Aorta (tissue), 5 donors: ENCODE measurements around the gene TENM4. TPM values are rescaled to one million over a fixed set of nuclear protein-coding genes. Genes with fewer than 3 reads are reported as not detected.
A peak's percentile ranks its signal among the peaks of the same experiment; 100 is the strongest.

Experiments used
- ATAC-seq: fragments of 200-7000 bp; cut with Tn5 transposase; one replicate; pipeline ENCODE4 v1.9.1; 2022; ENCODE audit warnings: moderate library complexity; ENCODE audit not compliant: low FRiP score
- DNase-seq, 2 donors: peaks; one replicate each; pipeline ENCODE4 v3.0.0-alpha.2; 2020
- H3K27ac ChIP-seq, 2 donors: one replicate each; pipeline ENCODE4 v1.5.1; 2013; ENCODE audit warnings: low read length in 2 of 2, mild to moderate bottlenecking in 2 of 2, moderate library complexity in 2 of 2, control low read depth in 1 of 2, inconsistent platforms in 1 of 2, low read depth in 1 of 2
- H3K27me3 ChIP-seq, 2 donors: one replicate each; pipeline ENCODE4 v1.6.1; 2013; ENCODE audit warnings: control low read depth in 1 of 2, low read length in 1 of 2, mild to moderate bottlenecking in 1 of 2, moderate library complexity in 1 of 2; ENCODE audit not compliant: insufficient read depth in 2 of 2, control insufficient read depth in 1 of 2
- H3K36me3 ChIP-seq, 2 donors: one replicate each; pipeline ENCODE4 v1.6.1; 2013; ENCODE audit warnings: control low read depth in 1 of 2, low read length in 1 of 2, mild to moderate bottlenecking in 1 of 2; ENCODE audit not compliant: insufficient read depth in 2 of 2, control insufficient read depth in 1 of 2
- H3K4me1 ChIP-seq, 2 donors: one replicate each; pipeline ENCODE4 v1.6.1; 2013; ENCODE audit warnings: low read length in 2 of 2, control low read depth in 1 of 2, mild to moderate bottlenecking in 1 of 2, moderate library complexity in 1 of 2; ENCODE audit not compliant: insufficient read depth in 2 of 2, control insufficient read depth in 1 of 2
- H3K4me3 ChIP-seq, 2 donors: one replicate each; pipeline ENCODE4 v1.5.1; 2013; ENCODE audit warnings: low read length in 2 of 2, control low read depth in 1 of 2, mild to moderate bottlenecking in 1 of 2
- H3K9me3 ChIP-seq: one replicate; pipeline ENCODE4 v1.6.1; 2013; ENCODE audit warnings: mild to moderate bottlenecking, low read length; ENCODE audit not compliant: control insufficient read depth
- WGBS, 2 donors: extraction: QIAGEN DNeasy Blood & Tissue Kit; methylation state at CpG; one replicate each; pipeline ENCODE4 v1.1.7; 2013; 5-methylcytosine and 5-hydroxymethylcytosine counted together
- intact Hi-C, 2 donors: fragments of 100-400 bp; cut with DNase I; formaldehyde crosslinking; loops; one replicate each; pipeline versions ENCODE4 v1.14.2 to v1.15.0; 2022
- polyA plus RNA-seq, 2 donors: library from polyadenylated mRNA; stranded (reverse); fragments of 200-250 nt; gene quantifications; one replicate each; pipeline ENCODE4 v1.2.3, GENCODE V29; 2013
- total RNA-seq, 2 donors: library from RNA; stranded (reverse); fragmentation: NEBNext Ultra II Directional; extraction: Animal tissue kit (Norgen Biotek cat#: 25700); gene quantifications; one replicate each; pipeline ENCODE4 v1.2.1, GENCODE V29; 2021
- donor health status: healthy with polysubstance abuse.
- donor health status: Bipolar disorder and iron deficiency.
- donor health status: DM: no; HTN: no; CAD: no.
- donor health status: DM: no; HTN: no; CAD: no.
- donor health status: DM: yes; HTN: yes; CAD: no.

The TENM4 gene
- total and polyA plus RNA-seq, 4 donors = 0.20 to 9.1 (median 2.5) TPM

GRCh38 chr11:79409330-79409729 is 31.5 kb downstream of the TENM4 start:
- no peak for DNase-seq
- Histone ChIP-seq H3K4me1 (peaks cover 0 to 7% of the 10 kb centered on the region in 2 donors), H3K9me3 (no peaks in the 10 kb centered on the region), H3K27ac (no peak overlapping the region), H3K4me3 (no peak overlapping the region), H3K27me3 (no peaks in the 10 kb centered on the region), H3K36me3 (no peaks in the 10 kb centered on the region)
- intact Hi-C loops = no loop called here
- no peak for ATAC-seq
- WGBS, 2 donors = 74 to 91% methylated on average over 6 of the region's 6 CpGs

- H3K9me3 ChIP-seq = no peaks in the 10 kb centered on the region
- no peaks in the 10 kb centered on the region for H3K36me3 ChIP-seq
- intact Hi-C loops = no loop called here
- 84 to 90% methylated on average over 5 of the region's 5 CpGs for WGBS, 2 donors
- H3K27me3 ChIP-seq = no peaks in the 10 kb centered on the region
- H3K4me1 ChIP-seq = no peaks in the 10 kb centered on the region
- no peak overlapping the region for H3K4me3 ChIP-seq
- DNase-seq (no peak), ATAC-seq (no peak)
- no peak overlapping the region for H3K27ac ChIP-seq
Measured at GRCh38 chr11:79406376-79406775, 34.5 kb downstream of the TENM4 start.

DNA sequence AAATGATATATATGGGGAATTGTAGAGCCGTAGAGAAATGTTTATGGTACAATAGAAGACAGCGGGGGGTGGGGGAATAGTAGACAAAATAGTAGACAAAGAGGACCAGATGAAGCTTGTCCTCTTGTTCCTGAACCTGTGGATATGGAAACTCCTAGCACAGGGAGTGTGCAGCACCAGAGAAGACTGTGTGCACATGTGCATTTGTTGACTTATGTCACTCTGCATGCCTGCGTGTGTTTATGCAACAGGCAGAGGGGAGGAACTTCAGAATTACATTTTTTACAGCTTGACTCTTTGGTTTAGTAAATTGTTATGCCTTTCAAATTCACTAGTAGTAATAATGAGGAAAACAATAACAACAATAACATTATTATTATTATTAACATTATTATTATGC is 36.0 kb downstream of the TENM4 start:
- Histone ChIP-seq H3K9me3 (no peaks in the 10 kb centered on the region), H3K36me3 (no peaks in the 10 kb centered on the region), H3K27ac (no peak overlapping the region), H3K4me1 (no peaks in the 10 kb centered on the region), H3K4me3 (no peak overlapping the region), H3K27me3 (no peaks in the 10 kb centered on the region)
- intact Hi-C loops = loop anchor here (5.0 kb wide), 2 partner anchors 37 to 87 kb away; partner anchors contain the start of gene TENM4 (in 2 of the 2)
- ATAC-seq (no peak), DNase-seq (no peak)
- WGBS, 2 donors = 64 to 73% methylated on average over 3 of the region's 3 CpGs

DNA sequence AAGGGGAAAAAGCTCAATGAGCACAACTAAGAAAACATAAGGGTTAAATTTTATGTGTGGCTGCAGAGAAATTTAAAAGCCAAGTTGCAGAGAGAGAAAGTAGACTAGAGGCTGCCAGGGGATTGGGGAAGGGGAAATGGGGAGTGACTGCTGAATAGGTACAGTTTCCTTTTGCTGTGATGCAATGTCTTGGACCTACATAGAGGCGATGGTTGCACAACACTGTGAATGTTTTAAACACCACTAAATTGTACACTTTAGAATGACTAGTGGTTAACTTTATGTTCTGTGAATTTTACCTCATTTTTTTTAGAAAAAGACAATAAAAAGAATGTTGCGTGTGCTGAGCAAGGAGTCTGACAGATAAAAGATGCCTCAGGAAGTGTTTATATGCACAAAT is 36.5 kb downstream of the TENM4 start:
- DNase-seq = no peak
- WGBS, 2 donors = 80 to 90% methylated on average over 2 of the region's 2 CpGs
- H3K4me1 ChIP-seq = no peaks in the 10 kb centered on the region
- ATAC-seq = no peak
- H3K27me3 ChIP-seq = no peaks in the 10 kb centered on the region
- intact Hi-C loops = loop anchor here (5.0 kb wide), 2 partner anchors 38 to 88 kb away; partner anchors contain the start of gene TENM4 (in 2 of the 2)
- no peak overlapping the region for H3K27ac ChIP-seq
- no peaks in the 10 kb centered on the region for H3K36me3 ChIP-seq
- H3K4me3 ChIP-seq = no peak overlapping the region
- H3K9me3 ChIP-seq = no peaks in the 10 kb centered on the region

DNA sequence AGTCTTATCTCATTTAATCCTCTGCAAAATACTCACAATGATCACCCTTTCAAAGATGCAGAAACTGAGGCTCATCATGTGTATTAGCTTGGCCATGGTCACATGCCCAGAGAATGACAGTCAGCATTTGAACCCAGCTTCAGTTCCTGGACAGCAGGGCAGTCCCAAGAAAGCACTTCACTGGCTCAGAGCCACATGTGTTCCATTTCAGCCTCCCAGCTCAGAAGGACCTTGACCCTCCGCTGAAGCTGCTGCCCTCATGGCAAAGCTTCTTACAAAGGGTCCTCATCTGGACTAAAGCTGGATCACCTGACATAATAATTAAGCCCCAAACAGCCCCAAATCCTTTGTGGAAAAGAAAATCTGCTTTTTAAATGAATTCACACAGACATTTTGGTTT is 37.0 kb downstream of the TENM4 start:
- H3K4me1 ChIP-seq = no peaks in the 10 kb centered on the region
- no peak overlapping the region for H3K4me3 ChIP-seq
- 95 to 96% methylated on average over 1 of the region's 1 CpG for WGBS, 2 donors
- no peak for ATAC-seq
- intact Hi-C loops = loop anchor here (5.0 kb wide), 2 partner anchors 38 to 88 kb away; partner anchors contain the start of gene TENM4 (in 2 of the 2)
- DNase-seq = no peak
- H3K27ac ChIP-seq = no peak overlapping the region
- no peaks in the 10 kb centered on the region for H3K27me3 ChIP-seq
- H3K36me3 ChIP-seq = no peaks in the 10 kb centered on the region
- H3K9me3 ChIP-seq = no peaks in the 10 kb centered on the region

DNA sequence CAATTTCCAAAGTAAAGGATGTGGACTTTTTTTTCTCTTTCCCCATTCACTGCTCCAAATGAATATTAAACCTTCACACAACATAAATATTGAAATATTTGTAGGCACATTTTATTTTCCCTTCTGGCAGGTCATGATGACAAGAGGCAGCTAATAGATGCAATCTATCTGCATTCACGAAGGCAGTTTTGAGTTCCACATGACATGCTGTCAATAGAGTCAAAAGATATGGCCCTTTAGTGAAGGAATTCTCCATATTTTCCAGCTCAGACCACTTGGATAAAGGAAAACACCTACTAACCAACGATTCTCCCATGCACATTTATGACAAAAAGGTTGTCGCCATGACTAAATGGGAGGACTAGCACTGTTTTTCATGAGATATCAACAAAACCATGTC is 37.9 kb downstream of the TENM4 start:
- intact Hi-C loops = loop anchor here (5.0 kb wide), 2 partner anchors 39 to 89 kb away; partner anchors contain the start of gene TENM4 (in 2 of the 2)

DNA sequence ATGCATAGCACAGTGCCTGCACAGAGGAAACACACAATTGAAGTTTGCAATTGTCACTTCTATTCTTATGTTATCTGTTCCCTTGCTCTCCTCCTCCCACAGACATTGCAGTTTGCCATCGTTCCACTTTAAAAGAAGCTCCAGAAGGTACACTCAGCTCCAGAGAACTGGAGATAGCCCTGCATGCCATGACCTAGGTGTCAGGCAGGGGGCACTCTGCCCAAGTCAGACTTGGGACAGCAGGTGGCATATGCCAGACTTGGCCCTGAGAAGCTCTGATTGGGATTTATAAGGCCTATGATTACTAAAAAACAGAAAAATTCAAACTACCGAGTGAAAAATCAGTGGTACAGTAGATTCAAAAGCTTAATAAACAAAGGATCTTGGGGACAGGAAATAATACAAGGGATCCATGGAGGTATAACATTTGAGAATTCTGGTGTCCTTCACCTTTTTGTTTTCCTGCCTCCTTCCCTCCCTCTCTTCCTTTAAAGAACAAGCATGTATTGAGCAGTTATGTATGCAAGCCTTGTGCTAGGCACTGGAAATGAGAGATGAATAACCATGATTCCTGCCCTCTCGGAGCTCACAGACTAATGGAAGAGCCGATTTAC is 40.0 kb downstream of the TENM4 start:
- Histone ChIP-seq H3K36me3 (no peaks in the 10 kb centered on the region), H3K4me3 (no peak overlapping the region), H3K27ac (no peak overlapping the region), H3K27me3 (no peaks in the 10 kb centered on the region), H3K4me1 (no peaks in the 10 kb centered on the region), H3K9me3 (no peaks in the 10 kb centered on the region)
- intact Hi-C loops = loop anchor here (2.0 to 5.0 kb wide), 3 partner anchors 41 to 92 kb away; partner anchors contain the start of gene TENM4 (in 2 of the 2)
- DNase-seq = peak; percentile 51 to 79
- no peak for ATAC-seq
- WGBS, 2 donors = 80 to 81% methylated on average over 4 of the region's 4 CpGs

More for the DNA sequence above, 37.9 kb downstream of the TENM4 start:
- no peaks in the 10 kb centered on the region for H3K4me1 ChIP-seq
- ATAC-seq = no peak
- H3K9me3 ChIP-seq = no peaks in the 10 kb centered on the region
- no peak overlapping the region for H3K4me3 ChIP-seq
- H3K36me3 ChIP-seq = no peaks in the 10 kb centered on the region
- no peak overlapping the region for H3K27ac ChIP-seq
- DNase-seq = no peak
- WGBS, 2 donors = 81 to 90% methylated on average over 3 of the region's 3 CpGs
- no peaks in the 10 kb centered on the region for H3K27me3 ChIP-seq

- no peak for DNase-seq
- Histone ChIP-seq H3K4me1 (no peaks in the 10 kb centered on the region), H3K27me3 (no peaks in the 10 kb centered on the region), H3K36me3 (no peaks in the 10 kb centered on the region), H3K4me3 (no peak overlapping the region), H3K9me3 (no peaks in the 10 kb centered on the region), H3K27ac (no peak overlapping the region)
- no peak for ATAC-seq
- intact Hi-C loops = loop anchor here (2.0 to 5.0 kb wide), 3 partner anchors 42 to 93 kb away; partner anchors contain the start of gene TENM4 (in 2 of the 2)
- WGBS, 2 donors = 39 to 47% methylated on average over 2 of the region's 2 CpGs
Measured at GRCh38 chr11:79400206-79400605, 40.6 kb downstream of the TENM4 start.

DNA sequence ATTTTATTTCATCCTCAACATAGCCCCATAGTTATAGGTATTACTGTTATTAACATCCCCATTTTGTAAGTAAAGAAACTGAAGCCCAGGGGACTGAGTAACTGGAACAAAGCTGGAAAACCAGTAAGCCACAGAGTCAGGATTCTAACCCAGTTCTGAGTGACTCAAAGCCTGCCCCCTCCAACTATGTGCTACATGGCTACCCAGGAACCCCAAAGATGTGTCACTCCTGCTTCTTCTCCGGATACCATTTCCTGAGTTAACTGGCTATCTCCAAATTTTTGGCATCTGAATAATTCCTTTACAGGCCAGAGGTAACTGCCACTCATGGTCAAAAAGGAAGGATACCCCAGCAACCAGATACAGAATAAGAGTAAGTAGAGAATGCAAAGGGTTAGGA is 43.6 kb downstream of the TENM4 start:
- WGBS, 2 donors = 81 to 85% methylated on average over 1 of the region's 1 CpG
- intact Hi-C loops = no loop called here
- no peak for ATAC-seq

More for the DNA sequence above, 43.6 kb downstream of the TENM4 start:
- Histone ChIP-seq H3K27ac (no peak overlapping the region), H3K9me3 (no peaks in the 10 kb centered on the region), H3K36me3 (no peaks in the 10 kb centered on the region), H3K4me3 (no peak overlapping the region), H3K4me1 (no peaks in the 10 kb centered on the region), H3K27me3 (no peaks in the 10 kb centered on the region)
- no peak for DNase-seq
